ENCODE measurements around the gene DDB1.

Gene DDB1

DNA sequence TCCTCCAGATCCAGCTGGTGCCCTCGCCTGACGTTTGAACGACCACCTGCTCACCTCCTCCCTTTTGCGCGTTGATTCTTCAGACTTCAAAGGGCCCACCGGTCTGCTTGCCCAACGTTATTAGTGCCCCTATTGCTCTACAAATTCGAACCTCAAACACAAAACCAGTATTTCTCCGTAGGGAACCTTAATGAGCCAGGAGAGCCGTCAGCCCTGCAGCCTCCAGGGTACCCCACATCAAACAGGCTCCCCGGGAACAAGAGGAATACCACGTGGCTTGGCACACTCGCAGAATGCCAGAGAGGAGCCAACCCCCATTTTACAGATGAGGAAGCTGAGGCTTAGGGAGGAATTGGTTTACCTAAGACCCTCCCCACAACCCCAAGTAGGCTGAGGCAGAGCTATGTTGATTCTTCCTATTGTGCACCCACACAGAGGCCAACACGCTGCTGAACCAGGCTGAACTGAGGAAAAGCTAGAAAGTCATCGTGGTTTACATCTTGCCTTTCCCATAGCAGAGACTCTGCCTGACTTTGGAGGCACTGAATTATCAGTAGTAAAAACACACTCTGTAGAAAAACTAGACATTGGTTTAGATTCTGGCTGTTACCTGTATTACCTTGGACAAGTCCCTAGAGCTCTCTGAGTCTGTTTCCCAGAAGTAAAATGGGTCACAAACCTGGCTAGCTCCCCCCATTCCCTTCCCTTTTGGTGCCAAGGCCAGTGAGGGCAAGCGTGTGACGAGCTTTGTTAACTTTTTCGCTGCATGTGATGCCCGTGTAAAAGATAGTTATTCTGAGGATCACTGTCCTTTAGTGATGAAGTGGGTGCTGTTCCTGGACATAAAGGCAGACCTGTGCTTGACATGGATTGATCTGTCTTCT, 887 bp upstream of the DDB1 start:
- Histone ChIP-seq H3K4me1 (ENCODE audit: insufficient read depth, low read length) (peaks cover 17% of the 10 kb centered on the region; the same call in 1 of the 2 replicates), H3K9me3 (ENCODE audit: insufficient read depth, low read depth, low read length) (no peaks in the 10 kb centered on the region), H3K9ac (ENCODE audit: low read depth, low read length) (peak overlapping the region; percentile 97), H3K36me3 (ENCODE audit: insufficient read depth, low read length) (peaks cover 28% of the 10 kb centered on the region), H3K27me3 (ENCODE audit: insufficient read depth, low read length) (no peaks in the 10 kb centered on the region), H3K4me3 (ENCODE audit: low read length) (peak overlapping the region; percentile 84), H3K27ac (ENCODE audit: low read depth, low read length) (peak overlapping the region; percentile 87)
- WGBS: 37% methylated on average over 19 of the region's 19 CpGs

DNA sequence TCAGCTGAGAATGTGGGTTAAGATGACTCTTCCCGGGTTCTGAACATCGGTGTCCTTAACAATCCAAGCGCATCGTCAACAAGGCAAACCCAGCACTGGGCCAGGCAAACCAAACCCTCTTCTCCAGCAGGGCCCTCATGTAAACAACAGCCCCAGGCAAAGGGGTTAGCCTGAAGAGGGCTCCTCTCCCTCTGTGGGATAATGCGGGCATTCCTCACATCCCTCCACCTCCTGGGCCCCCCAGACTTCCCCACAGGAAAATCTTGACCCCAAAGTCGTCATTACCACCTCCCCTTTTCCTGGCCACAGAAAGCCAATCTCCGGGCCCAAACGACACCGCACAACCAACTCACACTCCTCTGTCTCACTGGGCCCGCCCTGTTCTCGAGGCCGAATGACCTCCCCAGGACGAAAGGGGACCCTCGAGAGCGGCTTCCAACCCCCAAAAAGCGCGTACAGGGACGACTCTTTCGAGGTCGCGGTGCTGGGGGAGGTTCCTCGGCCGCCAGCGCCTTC, 566 bp downstream of the DDB1 start:
- Histone ChIP-seq H3K4me1 (ENCODE audit: insufficient read depth, low read length) (peaks cover 17% of the 10 kb centered on the region; the same call in 1 of the 2 replicates), H3K36me3 (ENCODE audit: insufficient read depth, low read length) (peaks cover 36% of the 10 kb centered on the region), H3K9me3 (ENCODE audit: insufficient read depth, low read depth, low read length) (no peaks in the 10 kb centered on the region), H3K27me3 (ENCODE audit: insufficient read depth, low read length) (no peaks in the 10 kb centered on the region), H3K9ac (ENCODE audit: low read depth, low read length) (peak overlapping the region; percentile 97), H3K4me3 (ENCODE audit: low read length) (peak overlapping the region; percentile 84), H3K27ac (ENCODE audit: low read depth, low read length) (peak overlapping the region; percentile 86)
- 2% methylated on average over 24 of the region's 24 CpGs for WGBS

DNA sequence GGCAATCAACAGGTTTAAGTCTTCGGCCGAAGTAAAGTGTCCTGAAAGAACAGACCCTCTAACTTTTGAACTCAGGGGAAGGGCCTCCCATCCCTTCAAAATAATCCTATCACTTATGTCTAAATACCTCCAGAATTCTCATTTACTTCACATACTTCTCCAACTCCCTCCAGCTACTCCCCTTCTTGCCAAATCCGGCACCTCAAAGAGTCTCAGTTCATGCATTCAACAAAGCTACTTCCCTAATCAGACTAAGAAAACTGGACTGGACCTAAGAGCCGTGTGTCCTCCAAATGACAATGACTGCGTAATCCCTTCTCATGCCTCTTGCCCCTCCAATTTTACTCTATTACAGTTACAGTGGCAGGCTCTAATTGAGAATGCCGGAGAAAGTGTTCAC, 1.3 kb downstream of the DDB1 start:
- H3K9ac ChIP-seq (ENCODE audit: low read depth, low read length): peak overlapping the region; percentile 97
- 85% methylated on average over 6 of the region's 6 CpGs for WGBS
- peak overlapping the region; percentile 84 for H3K4me3 ChIP-seq (ENCODE audit: low read length)
- H3K27ac ChIP-seq (ENCODE audit: low read depth, low read length): peak overlapping the region; percentile 86; the same call in 1 of the 2 replicates
- H3K9me3 ChIP-seq (ENCODE audit: insufficient read depth, low read depth, low read length): no peaks in the 10 kb centered on the region
- H3K36me3 ChIP-seq (ENCODE audit: insufficient read depth, low read length): peaks cover 42% of the 10 kb centered on the region
- H3K4me1 ChIP-seq (ENCODE audit: insufficient read depth, low read length): peaks cover 17% of the 10 kb centered on the region; the same call in 1 of the 2 replicates
- H3K27me3 ChIP-seq (ENCODE audit: insufficient read depth, low read length): no peaks in the 10 kb centered on the region

DNA sequence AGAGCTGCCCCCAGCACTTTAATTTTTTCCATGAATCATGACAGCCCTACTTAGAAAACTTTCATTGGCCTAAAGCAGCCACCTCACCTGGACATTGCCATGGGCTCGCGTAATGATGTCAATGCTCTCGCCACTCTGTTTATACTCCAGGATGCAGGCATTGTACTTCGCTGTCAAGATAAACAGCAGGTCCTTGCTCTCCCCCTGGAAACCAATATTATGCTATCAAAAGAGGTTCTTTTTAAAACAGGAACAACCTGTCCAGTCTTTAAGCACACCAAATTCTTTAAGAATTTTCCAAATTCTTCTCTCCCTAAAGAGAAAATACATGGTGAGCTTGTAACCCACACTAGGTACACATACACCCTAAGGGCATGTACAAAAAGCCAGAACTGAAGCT, 3.0 kb downstream of the DDB1 start:
- H3K27me3 ChIP-seq (ENCODE audit: insufficient read depth, low read length): no peaks in the 10 kb centered on the region
- no peak overlapping the region for H3K27ac ChIP-seq (ENCODE audit: low read depth, low read length)
- H3K4me1 ChIP-seq (ENCODE audit: insufficient read depth, low read length): peaks cover 12% of the 10 kb centered on the region; the same call in 1 of the 2 replicates
- 97% methylated on average over 4 of the region's 4 CpGs for WGBS
- peaks cover 60% of the 10 kb centered on the region for H3K36me3 ChIP-seq (ENCODE audit: insufficient read depth, low read length)
- no peaks in the 10 kb centered on the region for H3K9me3 ChIP-seq (ENCODE audit: insufficient read depth, low read depth, low read length)
- H3K9ac ChIP-seq (ENCODE audit: low read depth, low read length): 0 out of 2 replicates have a peak overlapping the region, but pooled peaks have one; percentile 18
- no peak overlapping the region for H3K4me3 ChIP-seq (ENCODE audit: low read length)

GRCh38 chr11:61328351-61328750, 4.6 kb downstream of the DDB1 start:
- Histone ChIP-seq H3K4me3 (ENCODE audit: low read length) (no peak overlapping the region), H3K27me3 (ENCODE audit: insufficient read depth, low read length) (no peaks in the 10 kb centered on the region), H3K27ac (ENCODE audit: low read depth, low read length) (no peak overlapping the region), H3K9me3 (ENCODE audit: insufficient read depth, low read depth, low read length) (no peaks in the 10 kb centered on the region), H3K9ac (ENCODE audit: low read depth, low read length) (no peak overlapping the region), H3K36me3 (ENCODE audit: insufficient read depth, low read length) (peaks cover 74% of the 10 kb centered on the region), H3K4me1 (ENCODE audit: insufficient read depth, low read length) (peaks cover 6% of the 10 kb centered on the region; the same call in 1 of the 2 replicates)
- 95% methylated on average over 9 of the region's 9 CpGs for WGBS

- Histone ChIP-seq H3K27ac (ENCODE audit: low read depth, low read length) (no peak overlapping the region), H3K9ac (ENCODE audit: low read depth, low read length) (no peak overlapping the region), H3K4me1 (ENCODE audit: insufficient read depth, low read length) (peaks cover 6% of the 10 kb centered on the region; the same call in 1 of the 2 replicates), H3K27me3 (ENCODE audit: insufficient read depth, low read length) (no peaks in the 10 kb centered on the region), H3K9me3 (ENCODE audit: insufficient read depth, low read depth, low read length) (no peaks in the 10 kb centered on the region), H3K36me3 (ENCODE audit: insufficient read depth, low read length) (peaks cover 81% of the 10 kb centered on the region), H3K4me3 (ENCODE audit: low read length) (no peak overlapping the region)
These were observed 5.2 kb downstream of the DDB1 start for GRCh38 chr11:61327669-61328071.

DNA sequence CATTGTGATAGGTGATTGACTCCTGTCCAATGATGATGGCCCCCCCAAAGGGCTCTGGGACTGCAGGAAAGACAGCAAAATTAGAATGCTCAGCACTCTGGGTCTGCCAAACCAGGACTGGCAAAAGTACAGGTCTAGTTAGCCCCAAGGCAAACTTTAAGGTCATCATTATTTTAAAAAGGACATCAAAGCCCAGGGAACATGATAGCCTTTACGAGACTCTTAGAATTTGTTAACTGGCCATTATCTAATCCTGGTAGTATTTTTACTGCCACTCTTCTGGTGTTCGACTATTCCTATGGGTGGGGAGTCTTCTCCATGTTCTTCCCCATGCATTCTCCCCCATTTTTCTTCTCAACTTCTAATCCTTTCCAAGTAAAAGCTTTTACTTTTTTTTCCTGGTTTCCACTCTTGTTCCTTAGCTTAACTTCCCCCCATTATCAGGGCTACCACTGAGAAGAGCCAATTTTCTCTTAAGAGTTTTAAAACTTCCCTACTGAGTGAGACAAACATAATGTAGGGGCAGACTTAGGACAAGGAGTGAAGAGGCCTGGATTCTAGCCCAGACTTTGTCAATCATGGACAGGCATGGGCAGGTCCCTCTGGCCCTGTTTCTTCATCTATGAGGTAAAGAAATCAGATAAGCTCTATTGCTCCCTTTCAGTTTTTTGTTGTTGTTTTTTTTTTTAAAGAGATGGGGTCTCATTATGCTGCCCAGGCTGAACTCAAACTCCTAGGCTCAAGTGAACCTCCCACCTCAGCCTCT, 7.1 kb downstream of the DDB1 start:
- Histone ChIP-seq H3K9ac (ENCODE audit: low read depth, low read length) (no peak overlapping the region), H3K27ac (ENCODE audit: low read depth, low read length) (no peak overlapping the region), H3K27me3 (ENCODE audit: insufficient read depth, low read length) (no peaks in the 10 kb centered on the region), H3K4me3 (ENCODE audit: low read length) (no peak overlapping the region), H3K9me3 (ENCODE audit: insufficient read depth, low read depth, low read length) (no peaks in the 10 kb centered on the region), H3K36me3 (ENCODE audit: insufficient read depth, low read length) (peaks cover 96% of the 10 kb centered on the region), H3K4me1 (ENCODE audit: insufficient read depth, low read length) (no peaks in the 10 kb centered on the region)
- 100% methylated on average over 2 of the region's 2 CpGs for WGBS

DNA sequence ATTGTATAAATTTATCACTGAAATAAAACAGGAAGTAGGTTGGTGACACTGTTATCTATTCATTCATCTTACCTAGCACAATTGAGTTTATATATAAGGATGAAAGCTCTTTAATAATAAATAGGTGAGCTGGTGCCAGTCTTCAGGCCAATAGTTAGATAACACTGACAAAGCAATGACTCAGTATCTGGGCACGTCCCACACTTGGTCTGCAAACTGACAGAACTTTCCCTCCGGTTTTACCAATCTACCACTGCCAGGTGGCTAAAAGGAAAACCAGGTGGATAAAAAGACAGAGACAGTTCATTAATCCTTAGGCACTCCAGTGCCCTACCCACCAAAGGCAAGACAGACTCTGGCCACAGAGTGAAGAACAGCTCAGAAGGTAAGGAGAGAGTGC, 17.6 kb downstream of the DDB1 start:
- WGBS: 96% methylated on average over 2 of the region's 2 CpGs
- Histone ChIP-seq H3K36me3 (ENCODE audit: insufficient read depth, low read length) (peaks cover 90% of the 10 kb centered on the region), H3K27ac (ENCODE audit: low read depth, low read length) (no peak overlapping the region), H3K4me3 (ENCODE audit: low read length) (no peak overlapping the region), H3K9ac (ENCODE audit: low read depth, low read length) (no peak overlapping the region), H3K4me1 (ENCODE audit: insufficient read depth, low read length) (no peaks in the 10 kb centered on the region), H3K27me3 (ENCODE audit: insufficient read depth, low read length) (no peaks in the 10 kb centered on the region), H3K9me3 (ENCODE audit: insufficient read depth, low read depth, low read length) (no peaks in the 10 kb centered on the region)

DNA sequence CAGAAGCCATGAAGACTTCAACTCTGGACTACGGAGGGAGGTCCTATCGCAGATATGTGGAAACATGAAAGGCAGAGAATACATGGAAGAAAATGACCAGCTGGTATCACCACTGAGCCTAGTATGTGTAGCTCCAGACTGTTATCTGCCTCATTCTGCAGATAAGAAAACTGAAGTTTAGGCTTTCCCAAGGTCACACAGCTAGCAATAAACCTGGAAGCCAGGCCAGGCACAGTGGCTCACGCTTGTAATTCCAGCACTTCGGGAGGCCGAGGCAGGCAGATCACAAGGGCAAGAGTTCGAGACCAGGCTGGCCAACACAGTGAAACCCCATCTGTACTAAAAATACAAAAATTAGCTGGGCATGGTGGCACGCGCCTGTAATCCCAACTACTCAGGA, 22.2 kb downstream of the DDB1 start:
- 98% methylated on average over 8 of the region's 8 CpGs for WGBS
- H3K4me3 ChIP-seq (ENCODE audit: low read length): no peak overlapping the region
- H3K9me3 ChIP-seq (ENCODE audit: insufficient read depth, low read depth, low read length): no peaks in the 10 kb centered on the region
- H3K27ac ChIP-seq (ENCODE audit: low read depth, low read length): no peak overlapping the region
- H3K27me3 ChIP-seq (ENCODE audit: insufficient read depth, low read length): no peaks in the 10 kb centered on the region
- peaks cover 99% of the 10 kb centered on the region for H3K36me3 ChIP-seq (ENCODE audit: insufficient read depth, low read length)
- H3K4me1 ChIP-seq (ENCODE audit: insufficient read depth, low read length): no peaks in the 10 kb centered on the region
- no peak overlapping the region for H3K9ac ChIP-seq (ENCODE audit: low read depth, low read length)

GRCh38 chr11:61309739-61310138, 23.2 kb downstream of the DDB1 start:
- Histone ChIP-seq H3K36me3 (ENCODE audit: insufficient read depth, low read length) (peaks cover 99% of the 10 kb centered on the region), H3K27ac (ENCODE audit: low read depth, low read length) (no peak overlapping the region), H3K27me3 (ENCODE audit: insufficient read depth, low read length) (no peaks in the 10 kb centered on the region), H3K4me1 (ENCODE audit: insufficient read depth, low read length) (no peaks in the 10 kb centered on the region), H3K9me3 (ENCODE audit: insufficient read depth, low read depth, low read length) (no peaks in the 10 kb centered on the region), H3K9ac (ENCODE audit: low read depth, low read length) (no peak overlapping the region), H3K4me3 (ENCODE audit: low read length) (no peak overlapping the region)
- 94% methylated on average over 7 of the region's 7 CpGs for WGBS

DNA sequence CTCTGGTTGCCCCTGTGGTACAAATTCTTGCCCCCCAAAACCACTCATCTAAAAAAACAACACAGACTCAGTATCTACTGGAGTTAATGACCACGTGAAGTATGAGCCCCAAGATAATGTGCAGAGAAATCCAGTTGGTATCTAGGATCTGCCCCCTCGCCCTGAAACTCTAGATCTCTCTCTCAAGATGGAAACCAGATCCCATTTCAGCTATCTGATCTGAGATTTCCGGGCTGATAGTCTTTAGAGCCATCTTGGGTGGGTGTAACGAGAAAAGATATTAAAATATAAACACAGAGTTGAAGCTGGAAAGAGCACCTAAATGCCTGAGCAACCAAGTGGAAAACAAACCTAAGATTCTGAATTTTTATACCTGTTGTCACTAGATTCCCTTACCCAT, 23.8 kb downstream of the DDB1 start:
- no peak overlapping the region for H3K9ac ChIP-seq (ENCODE audit: low read depth, low read length)
- H3K36me3 ChIP-seq (ENCODE audit: insufficient read depth, low read length): peaks cover 96% of the 10 kb centered on the region
- H3K27ac ChIP-seq (ENCODE audit: low read depth, low read length): no peak overlapping the region
- no peaks in the 10 kb centered on the region for H3K27me3 ChIP-seq (ENCODE audit: insufficient read depth, low read length)
- WGBS: 98% methylated on average over 2 of the region's 4 CpGs
- H3K4me1 ChIP-seq (ENCODE audit: insufficient read depth, low read length): no peaks in the 10 kb centered on the region
- no peaks in the 10 kb centered on the region for H3K9me3 ChIP-seq (ENCODE audit: insufficient read depth, low read depth, low read length)
- no peak overlapping the region for H3K4me3 ChIP-seq (ENCODE audit: low read length)

All from HUES64 (cell line).